HCT116 (cell line): ENCODE results near the gene CERK. TPM values are rescaled to one million over a fixed set of nuclear protein-coding genes. Genes with fewer than 3 reads are reported as not detected.

Experiments used
- ATAC-seq: fragments of 200-7000 bp; cut with Tn5 transposase; 2 replicates; pipeline ENCODE4 v1.9.1; 2020; ENCODE audit warnings: mild to moderate bottlenecking, moderate library complexity
- BruUV-seq: library from RNA; stranded (reverse); fragments of 400-500 nt; replicated peaks from 2 replicates; lab custom pipeline; 2021; lab: Mats Ljungman, UMichigan
- CTCF ChIA-PET: fragments of 300-600 bp; sonication (Branson Sonifier 250); formaldehyde crosslinking; loops from one replicate; lab custom pipeline; 2021; ENCODE audit warnings: antibody characterized with exemption; lab: Charles Lee
- POLR2A ChIA-PET: fragments of 300-600, 350-600 bp; sonication (Branson Sonifier 250); formaldehyde crosslinking; loops from one replicate; lab custom pipeline; 2021; ENCODE audit warnings: antibody characterized with exemption; lab: Charles Lee
- RAD21 ChIA-PET, 2 experiments: fragments of 300-600 bp; sonication (Branson Sonifier 250); formaldehyde crosslinking; loops; one replicate each; lab custom pipeline; 2023; ENCODE audit warnings: low total read pairs in 2 of 2; ENCODE audit not compliant: uncharacterized antibody in 2 of 2, unreplicated experiment in 2 of 2, low non-redundant PET in 1 of 2; lab: Charles Lee
- DNase-seq: peaks from one replicate; pipeline ENCODE4 v3.0.0-alpha.2; 2010; ENCODE audit warnings: low read depth, low spot score
- H2AFZ ChIP-seq: fragments of 200-600 bp; shearing (Covaris generic), sonication (generic); 2 replicates; pipeline ENCODE4 v1.6.1; 2017; ENCODE audit warnings: low read depth, mixed run types, mixed read lengths, antibody characterized with exemption, low read length; ENCODE audit not compliant: poor library complexity, severe bottlenecking
- H3K27ac ChIP-seq: 2 replicates; pipeline ENCODE4 v1.5.1; 2012; ENCODE audit warnings: low read depth, low read length
- H3K27me3 ChIP-seq: fragments of 200-600 bp; sonication (generic); 2 replicates; pipeline ENCODE4 v1.6.1; 2016; ENCODE audit warnings: mixed run types, low read length, mixed read lengths; ENCODE audit not compliant: insufficient read depth
- H3K36me3 ChIP-seq, 2 experiments: fragments of 200-500 bp in 1 of 2; fragments of 200-600 bp in 1 of 2; sonication (Bioruptor generic) in 1 of 2; sonication (generic) in 1 of 2; 2 replicates each; pipeline versions ENCODE4 v1.5.1 to v1.6.1; 2014 to 2016; ENCODE audit warnings: low read length in 2 of 2, inconsistent platforms in 1 of 2, mixed read lengths in 1 of 2, mixed run types in 1 of 2; ENCODE audit not compliant: insufficient read depth in 2 of 2, control insufficient read depth in 1 of 2
- H3K4me1 ChIP-seq, 2 experiments: fragments of 200-600 bp in 1 of 2; sonication (generic) in 1 of 2; 2 replicates each; pipeline versions ENCODE4 v1.5.1 to v1.6.1; 2012 to 2017; ENCODE audit warnings: low read length in 2 of 2, inconsistent platforms in 1 of 2, mild to moderate bottlenecking in 1 of 2, mixed read lengths in 1 of 2, mixed run types in 1 of 2, moderate library complexity in 1 of 2; ENCODE audit not compliant: insufficient read depth in 2 of 2, control insufficient read depth in 1 of 2
- H3K4me2 ChIP-seq: fragments of 200-600 bp; sonication (generic); 2 replicates; pipeline ENCODE4 v1.6.1; 2017; ENCODE audit warnings: mixed run types, low read length, mixed read lengths
- H3K4me3 ChIP-seq, 2 experiments: fragments of 200-600 bp in 1 of 2; sonication (generic) in 1 of 2; replicated peaks in 1 of 2; 2 replicates each; pipeline ENCODE4 v1.5.1; 2011 to 2016; ENCODE audit warnings: low read length in 2 of 2, control low read depth in 1 of 2, low read depth in 1 of 2, mild to moderate bottlenecking in 1 of 2, mixed read lengths in 1 of 2, mixed run types in 1 of 2
- H3K79me2 ChIP-seq: fragments of 200-600 bp; sonication (generic); 2 replicates; pipeline ENCODE4 v1.6.1; 2017; ENCODE audit warnings: mild to moderate bottlenecking, mixed run types, low read length, moderate library complexity, mixed read lengths; ENCODE audit not compliant: insufficient read depth
- H3K9ac ChIP-seq: fragments of 200-600 bp; sonication (generic); 2 replicates; pipeline ENCODE4 v1.6.1; 2016; ENCODE audit warnings: low read length, mixed read lengths
- H3K9me2 ChIP-seq: fragments of 200-600 bp; sonication (generic), shearing (Covaris generic); 2 replicates; pipeline ENCODE4 v1.6.1; 2017; ENCODE audit warnings: mixed run types, mild to moderate bottlenecking, moderate library complexity; ENCODE audit not compliant: insufficient read depth
- H3K9me3 ChIP-seq, 2 experiments: fragments of 200-500 bp in 1 of 2; fragments of 200-600 bp in 1 of 2; sonication (Bioruptor generic) in 1 of 2; sonication (generic) in 1 of 2; 2 replicates each; pipeline ENCODE4 v1.6.1; 2014 to 2017; ENCODE audit warnings: low read length in 2 of 2, mixed read lengths in 2 of 2, inconsistent platforms in 1 of 2, low read depth in 1 of 2, mild to moderate bottlenecking in 1 of 2, mixed run types in 1 of 2, moderate library complexity in 1 of 2; ENCODE audit not compliant: control insufficient read depth in 1 of 2, insufficient read depth in 1 of 2
- H4K20me1 ChIP-seq: fragments of 200-600 bp; sonication (generic), shearing (Covaris generic); 2 replicates; pipeline ENCODE4 v1.6.1; 2017; ENCODE audit warnings: mixed run types, mild to moderate bottlenecking, moderate library complexity; ENCODE audit not compliant: insufficient read depth
- CBX3 ChIP-seq: IDR thresholded peaks from 2 replicates; pipeline ENCODE4 v1.6.1; 2012; ENCODE audit warnings: low read depth
- CEBPB ChIP-seq: IDR thresholded peaks from 2 replicates; pipeline ENCODE4 v1.6.1; 2012; ENCODE audit warnings: low read depth
- EGR1 ChIP-seq: IDR thresholded peaks from 2 replicates; pipeline ENCODE4 v1.6.1; 2012; ENCODE audit warnings: low read depth
- EZH2phosphoT487 ChIP-seq: fragments of 200-600 bp; IDR thresholded peaks from 2 replicates; pipeline ENCODE4 v1.6.1; 2018; ENCODE audit warnings: antibody characterized with exemption, borderline replicate concordance
- FOSL1 ChIP-seq: IDR thresholded peaks from 2 replicates; pipeline ENCODE4 v1.6.1; 2012; ENCODE audit warnings: low read depth
- JUND ChIP-seq: IDR thresholded peaks from 2 replicates; pipeline ENCODE4 v1.6.1; 2012
- POLR2A ChIP-seq: IDR thresholded peaks from 2 replicates; pipeline ENCODE4 v1.7.0; 2011; ENCODE audit warnings: borderline replicate concordance; ENCODE audit not compliant: insufficient read depth, insufficient read length; ENCODE audit errors: extremely low read depth
- POLR2AphosphoS5 ChIP-seq: IDR thresholded peaks from 2 replicates; pipeline ENCODE4 v1.6.1; 2011; ENCODE audit warnings: mild to moderate bottlenecking, low read depth, low read length, moderate library complexity
- RAD21 ChIP-seq: IDR thresholded peaks from 2 replicates; pipeline ENCODE4 v1.6.1; 2012; ENCODE audit warnings: low read depth, mild to moderate bottlenecking
- SIN3A ChIP-seq: IDR thresholded peaks from 2 replicates; pipeline ENCODE4 v1.6.1; 2012; ENCODE audit warnings: low read depth
- SP1 ChIP-seq: IDR thresholded peaks from 2 replicates; pipeline ENCODE4 v1.6.1; 2012; ENCODE audit warnings: low read depth
- SRF ChIP-seq: IDR thresholded peaks from 2 replicates; pipeline ENCODE4 v1.6.1; 2012; ENCODE audit warnings: low read depth
- TCF7L2 ChIP-seq: IDR thresholded peaks from 2 replicates; pipeline ENCODE4 v1.7.0; 2011; ENCODE audit warnings: borderline replicate concordance, inconsistent platforms; ENCODE audit not compliant: insufficient read depth, insufficient read length; ENCODE audit errors: extremely low read depth
- ZFX ChIP-seq: fragments of 450-650 bp; IDR thresholded peaks from 2 replicates; pipeline ENCODE4 v1.6.1; 2017
- intact Hi-C: fragments of 100-400 bp; cut with micrococcal nuclease; formaldehyde crosslinking; loops from 2 replicates; pipeline ENCODE4 v1.10.0; 2022
- total RNA-seq: library from RNA; stranded (reverse); gene quantifications from one replicate; pipeline ENCODE4 v1.2.1, GENCODE V29; 2021; ENCODE audit not compliant: unreplicated experiment
- TF ChIP-seq, protein P1 (sequence below), 3 experiments: fragments of 200-600 bp in 1 of 3; sonication (generic) in 1 of 3; IDR thresholded peaks in 2 of 3; conservative IDR thresholded peaks in 1 of 3; 2 replicates each; pipeline ENCODE4 v1.5.1; 2012 to 2017; ENCODE audit warnings: low read depth in 2 of 3, low read length in 2 of 3, antibody characterized with exemption in 1 of 3, borderline replicate concordance in 1 of 3, control low read depth in 1 of 3, mild to moderate bottlenecking in 1 of 3, mixed read lengths in 1 of 3, mixed run types in 1 of 3, moderate library complexity in 1 of 3; ENCODE audit not compliant: insufficient read depth in 1 of 3
- TF ChIP-seq, protein P2 (sequence below): IDR thresholded peaks from 2 replicates; pipeline ENCODE4 v1.6.1; 2012
- TF ChIP-seq, protein P3 (sequence below): IDR thresholded peaks from 2 replicates; pipeline ENCODE4 v1.6.1; 2011; ENCODE audit warnings: mild to moderate bottlenecking, low read length, moderate library complexity; ENCODE audit not compliant: insufficient replicate concordance; ENCODE audit errors: extremely low read depth
- TF ChIP-seq, protein P4 (sequence below): IDR thresholded peaks from 2 replicates; pipeline ENCODE4 v1.6.1; 2012
- TF ChIP-seq, protein P5 (sequence below): IDR thresholded peaks from 2 replicates; pipeline ENCODE4 v1.6.1; 2012; ENCODE audit warnings: low read depth

CERK gene
- total RNA-seq, 1 experiment from 2014 or later, result 35.0 TPM

DNA sequence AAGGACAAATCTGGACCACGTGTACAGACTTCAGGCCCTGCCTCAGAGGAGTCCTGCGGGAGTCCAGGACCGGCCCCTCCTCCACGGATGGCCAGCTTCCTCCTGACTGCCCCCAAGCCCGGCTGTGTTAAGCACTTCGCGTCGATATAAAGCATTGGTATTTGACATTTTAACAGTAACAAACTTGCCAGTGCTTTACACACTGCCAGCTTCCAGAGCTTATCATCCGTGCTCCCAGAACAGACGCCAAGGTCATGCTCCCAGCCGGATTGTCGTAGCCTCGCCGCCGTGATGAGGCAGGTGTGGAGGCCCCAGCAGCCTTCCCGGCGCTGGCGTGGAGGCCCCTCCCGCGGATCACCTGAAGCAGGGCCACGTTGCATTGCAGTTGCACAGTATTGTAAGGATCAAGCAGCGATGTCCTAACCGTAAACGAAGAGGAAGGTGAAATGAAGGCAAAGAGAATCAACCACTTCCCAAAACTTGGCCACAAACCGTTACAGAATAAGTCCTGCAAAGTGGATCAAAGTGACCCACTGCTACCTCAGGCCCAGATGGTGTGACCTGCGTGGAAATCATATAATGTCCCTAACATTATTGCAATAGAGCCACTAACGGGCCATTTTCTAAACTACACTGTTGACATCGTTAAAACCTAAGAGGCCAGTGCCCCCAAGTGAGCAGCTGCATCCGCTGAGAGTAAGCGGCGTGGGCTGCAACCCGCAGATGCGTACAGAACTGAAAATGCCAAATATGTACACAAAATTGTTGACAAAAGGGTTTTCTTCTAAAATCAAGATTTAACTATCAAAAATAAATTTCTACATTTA is 51.6 kb downstream of the CERK start:
- CTCF ChIA-PET, result no interaction called here
- Histone ChIP-seq H3K4me2 (no peak overlapping the region), H2AFZ (no peak overlapping the region)
- DNase-seq, result no peak
- TF ChIP-seq POLR2A (no peak), SP1 (no peak), SIN3A (no peak), RAD21 (no peak), FOSL1 (no peak), TCF7L2 (no peak), CEBPB (no peak), EZH2phosphoT487 (no peak), SRF (no peak), JUND (no peak), CBX3 (no peak), POLR2AphosphoS5 (no peak), ZFX (no peak), EGR1 (no peak)
- TF ChIP-seq, protein P1, sequence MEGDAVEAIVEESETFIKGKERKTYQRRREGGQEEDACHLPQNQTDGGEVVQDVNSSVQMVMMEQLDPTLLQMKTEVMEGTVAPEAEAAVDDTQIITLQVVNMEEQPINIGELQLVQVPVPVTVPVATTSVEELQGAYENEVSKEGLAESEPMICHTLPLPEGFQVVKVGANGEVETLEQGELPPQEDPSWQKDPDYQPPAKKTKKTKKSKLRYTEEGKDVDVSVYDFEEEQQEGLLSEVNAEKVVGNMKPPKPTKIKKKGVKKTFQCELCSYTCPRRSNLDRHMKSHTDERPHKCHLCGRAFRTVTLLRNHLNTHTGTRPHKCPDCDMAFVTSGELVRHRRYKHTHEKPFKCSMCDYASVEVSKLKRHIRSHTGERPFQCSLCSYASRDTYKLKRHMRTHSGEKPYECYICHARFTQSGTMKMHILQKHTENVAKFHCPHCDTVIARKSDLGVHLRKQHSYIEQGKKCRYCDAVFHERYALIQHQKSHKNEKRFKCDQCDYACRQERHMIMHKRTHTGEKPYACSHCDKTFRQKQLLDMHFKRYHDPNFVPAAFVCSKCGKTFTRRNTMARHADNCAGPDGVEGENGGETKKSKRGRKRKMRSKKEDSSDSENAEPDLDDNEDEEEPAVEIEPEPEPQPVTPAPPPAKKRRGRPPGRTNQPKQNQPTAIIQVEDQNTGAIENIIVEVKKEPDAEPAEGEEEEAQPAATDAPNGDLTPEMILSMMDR (IDR thresholded peaks at IDR 0.05 in 2 of 3, conservative IDR thresholded peaks at IDR 0.05 in 1 of 3; ENCODE audit: borderline replicate concordance in 1 of 3, insufficient read depth in 1 of 3, low read depth in 2 of 3, low read length in 2 of 3), result no peak
- TF ChIP-seq, protein P2, sequence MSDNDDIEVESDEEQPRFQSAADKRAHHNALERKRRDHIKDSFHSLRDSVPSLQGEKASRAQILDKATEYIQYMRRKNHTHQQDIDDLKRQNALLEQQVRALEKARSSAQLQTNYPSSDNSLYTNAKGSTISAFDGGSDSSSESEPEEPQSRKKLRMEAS, result no peak
- TF ChIP-seq, protein P3, sequence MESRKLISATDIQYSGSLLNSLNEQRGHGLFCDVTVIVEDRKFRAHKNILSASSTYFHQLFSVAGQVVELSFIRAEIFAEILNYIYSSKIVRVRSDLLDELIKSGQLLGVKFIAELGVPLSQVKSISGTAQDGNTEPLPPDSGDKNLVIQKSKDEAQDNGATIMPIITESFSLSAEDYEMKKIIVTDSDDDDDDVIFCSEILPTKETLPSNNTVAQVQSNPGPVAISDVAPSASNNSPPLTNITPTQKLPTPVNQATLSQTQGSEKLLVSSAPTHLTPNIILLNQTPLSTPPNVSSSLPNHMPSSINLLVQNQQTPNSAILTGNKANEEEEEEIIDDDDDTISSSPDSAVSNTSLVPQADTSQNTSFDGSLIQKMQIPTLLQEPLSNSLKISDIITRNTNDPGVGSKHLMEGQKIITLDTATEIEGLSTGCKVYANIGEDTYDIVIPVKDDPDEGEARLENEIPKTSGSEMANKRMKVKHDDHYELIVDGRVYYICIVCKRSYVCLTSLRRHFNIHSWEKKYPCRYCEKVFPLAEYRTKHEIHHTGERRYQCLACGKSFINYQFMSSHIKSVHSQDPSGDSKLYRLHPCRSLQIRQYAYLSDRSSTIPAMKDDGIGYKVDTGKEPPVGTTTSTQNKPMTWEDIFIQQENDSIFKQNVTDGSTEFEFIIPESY, result no peak
- TF ChIP-seq, protein P4, sequence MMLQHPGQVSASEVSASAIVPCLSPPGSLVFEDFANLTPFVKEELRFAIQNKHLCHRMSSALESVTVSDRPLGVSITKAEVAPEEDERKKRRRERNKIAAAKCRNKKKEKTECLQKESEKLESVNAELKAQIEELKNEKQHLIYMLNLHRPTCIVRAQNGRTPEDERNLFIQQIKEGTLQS, result no peak
- TF ChIP-seq, protein P5, sequence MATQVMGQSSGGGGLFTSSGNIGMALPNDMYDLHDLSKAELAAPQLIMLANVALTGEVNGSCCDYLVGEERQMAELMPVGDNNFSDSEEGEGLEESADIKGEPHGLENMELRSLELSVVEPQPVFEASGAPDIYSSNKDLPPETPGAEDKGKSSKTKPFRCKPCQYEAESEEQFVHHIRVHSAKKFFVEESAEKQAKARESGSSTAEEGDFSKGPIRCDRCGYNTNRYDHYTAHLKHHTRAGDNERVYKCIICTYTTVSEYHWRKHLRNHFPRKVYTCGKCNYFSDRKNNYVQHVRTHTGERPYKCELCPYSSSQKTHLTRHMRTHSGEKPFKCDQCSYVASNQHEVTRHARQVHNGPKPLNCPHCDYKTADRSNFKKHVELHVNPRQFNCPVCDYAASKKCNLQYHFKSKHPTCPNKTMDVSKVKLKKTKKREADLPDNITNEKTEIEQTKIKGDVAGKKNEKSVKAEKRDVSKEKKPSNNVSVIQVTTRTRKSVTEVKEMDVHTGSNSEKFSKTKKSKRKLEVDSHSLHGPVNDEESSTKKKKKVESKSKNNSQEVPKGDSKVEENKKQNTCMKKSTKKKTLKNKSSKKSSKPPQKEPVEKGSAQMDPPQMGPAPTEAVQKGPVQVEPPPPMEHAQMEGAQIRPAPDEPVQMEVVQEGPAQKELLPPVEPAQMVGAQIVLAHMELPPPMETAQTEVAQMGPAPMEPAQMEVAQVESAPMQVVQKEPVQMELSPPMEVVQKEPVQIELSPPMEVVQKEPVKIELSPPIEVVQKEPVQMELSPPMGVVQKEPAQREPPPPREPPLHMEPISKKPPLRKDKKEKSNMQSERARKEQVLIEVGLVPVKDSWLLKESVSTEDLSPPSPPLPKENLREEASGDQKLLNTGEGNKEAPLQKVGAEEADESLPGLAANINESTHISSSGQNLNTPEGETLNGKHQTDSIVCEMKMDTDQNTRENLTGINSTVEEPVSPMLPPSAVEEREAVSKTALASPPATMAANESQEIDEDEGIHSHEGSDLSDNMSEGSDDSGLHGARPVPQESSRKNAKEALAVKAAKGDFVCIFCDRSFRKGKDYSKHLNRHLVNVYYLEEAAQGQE, result no peak
- TF ChIP-seq, all 23 proteins: peak for 0
- H3K27me3 ChIP-seq, result no peaks in the 10 kb centered on the region
- no peaks in the 10 kb centered on the region for H3K4me1 ChIP-seq
- ATAC-seq, result no peak
- ChIA-PET RAD21 (no interaction called here), POLR2A (no interaction called here)
- no peak overlapping the region for H3K4me3 ChIP-seq
- no TSS peak for BruUV-seq
- no peak overlapping the region for H3K9ac ChIP-seq
- intact Hi-C loops, result no loop called here
- no peaks in the 10 kb centered on the region for H3K9me2 ChIP-seq
- H3K27ac ChIP-seq, result no peak overlapping the region
- no peaks in the 10 kb centered on the region for H3K79me2 ChIP-seq
- H3K36me3 ChIP-seq, result peaks cover 11 to 14% of the 10 kb centered on the region in 2 experiments; a peak in 3 of 4 replicates
- no peaks in the 10 kb centered on the region for H3K9me3 ChIP-seq
- no peaks in the 10 kb centered on the region for H4K20me1 ChIP-seq
